ENCODE data around the gene PLD4. TPM values are rescaled to one million over a fixed set of nuclear protein-coding genes. Genes with fewer than 3 reads are reported as not detected.
"Not testable (repeated sequence)": the region's sequence is repeated elsewhere in the genome, so short reads cannot be mapped to it uniquely, and the experiment has no call there.

Gene PLD4
- total RNA-seq, 2 donors from 2014 or later: not detected

DNA sequence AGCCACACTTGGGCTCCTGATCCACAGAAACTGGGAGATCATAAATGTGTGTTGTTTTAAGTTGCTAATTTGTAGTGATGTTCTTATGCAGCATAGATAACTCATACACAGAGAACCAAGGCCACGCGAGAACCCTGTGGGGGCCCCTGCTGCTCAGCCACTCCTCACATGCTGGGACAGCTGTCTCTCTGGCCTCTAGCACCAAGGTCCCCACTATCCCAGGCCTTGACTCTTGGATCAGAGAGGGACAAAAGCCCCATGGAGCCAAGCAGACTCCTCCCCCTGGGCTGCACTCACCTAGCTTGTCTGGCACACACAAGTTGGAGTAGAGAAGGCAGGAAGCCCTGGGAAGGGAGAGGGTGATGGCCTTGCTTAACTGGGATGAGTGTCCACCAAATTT is 11.3 kb downstream of the PLD4 start:
- no peak overlapping the region for H3K27ac Mint-ChIP-seq
- no peak for ATAC-seq (replicated peaks)
- H3K9me3 Mint-ChIP-seq: no peaks in the 10 kb centered on the region

DNA sequence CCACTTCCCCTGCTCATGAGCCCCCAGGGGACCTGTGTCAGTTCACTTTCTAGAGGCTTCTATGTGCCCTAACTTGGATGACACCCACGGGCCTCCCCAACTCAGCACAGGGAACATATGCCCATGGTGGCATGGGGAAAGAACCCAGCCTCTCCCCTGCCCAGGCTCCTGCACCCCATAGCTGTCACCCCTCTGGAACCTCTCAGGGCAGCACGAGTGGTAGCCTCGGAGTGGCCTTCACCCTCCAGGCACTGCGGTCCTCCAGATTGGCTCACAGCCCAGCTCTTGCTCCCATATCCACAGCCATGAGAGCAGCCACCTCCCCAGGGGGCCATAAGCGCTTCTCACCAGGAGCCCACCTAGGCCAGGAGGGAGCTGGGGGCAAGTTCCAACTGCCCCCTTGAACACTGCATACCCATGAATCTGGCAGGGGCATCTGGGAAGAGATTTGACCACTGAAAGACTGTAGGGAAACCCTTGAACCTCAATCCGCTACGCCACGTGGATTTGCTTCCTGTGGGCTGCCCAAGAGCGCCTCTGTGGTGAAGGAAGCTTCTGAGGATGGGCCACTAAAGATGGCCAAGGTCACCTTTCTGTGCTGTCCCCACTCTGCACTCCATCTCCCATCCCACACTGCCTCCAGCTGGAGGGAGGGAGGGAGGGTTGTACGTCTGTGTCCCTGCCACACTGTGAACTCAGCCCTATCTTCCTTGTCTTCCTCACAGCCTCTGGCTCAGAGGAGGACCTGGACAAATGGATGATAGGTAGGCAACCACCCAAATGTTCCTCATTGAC is 11.9 kb downstream of the PLD4 start:
- no peak for ATAC-seq (replicated peaks)
- H3K4me3 Mint-ChIP-seq: no peak overlapping the region
- no peaks in the 10 kb centered on the region for H3K36me3 Mint-ChIP-seq (ENCODE audit: low read depth)
- no peaks in the 10 kb centered on the region for H3K9me3 Mint-ChIP-seq
- H3K27me3 Mint-ChIP-seq: peaks cover 8% of the 10 kb centered on the region
- no peak overlapping the region for H3K27ac Mint-ChIP-seq
- H3K4me1 Mint-ChIP-seq: no peaks in the 10 kb centered on the region

More for the DNA sequence above, 11.3 kb downstream of the PLD4 start:
- H3K4me1 Mint-ChIP-seq: no peaks in the 10 kb centered on the region
- H3K36me3 Mint-ChIP-seq (ENCODE audit: low read depth): no peaks in the 10 kb centered on the region
- peaks cover 7% of the 10 kb centered on the region for H3K27me3 Mint-ChIP-seq
- no peak overlapping the region for H3K4me3 Mint-ChIP-seq

DNA sequence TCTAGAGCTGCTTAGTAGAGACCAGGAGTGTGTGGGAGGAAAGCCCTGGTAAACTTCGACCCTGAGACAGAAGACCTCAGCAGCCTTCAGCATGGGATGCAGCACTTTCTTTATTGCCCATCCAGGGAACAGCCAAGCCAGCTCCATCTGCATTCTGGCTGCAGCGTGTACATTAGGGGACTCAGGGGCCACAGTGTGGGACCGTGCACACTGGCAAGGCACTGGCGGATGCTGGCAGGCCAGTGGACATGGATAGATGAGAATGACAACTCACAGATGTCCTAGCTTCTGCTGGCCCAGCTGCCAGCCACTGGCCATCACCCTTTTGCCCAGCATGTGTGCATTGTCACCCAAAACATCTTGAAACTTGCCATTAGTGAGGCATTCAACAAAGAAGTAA is 12.5 kb downstream of the PLD4 start:
- no peak overlapping the region for H3K27ac Mint-ChIP-seq
- peaks cover 8% of the 10 kb centered on the region for H3K27me3 Mint-ChIP-seq
- ATAC-seq (replicated peaks): no peak
- no peaks in the 10 kb centered on the region for H3K36me3 Mint-ChIP-seq (ENCODE audit: low read depth)
- no peak overlapping the region for H3K4me3 Mint-ChIP-seq
- no peaks in the 10 kb centered on the region for H3K4me1 Mint-ChIP-seq
- no peaks in the 10 kb centered on the region for H3K9me3 Mint-ChIP-seq

DNA sequence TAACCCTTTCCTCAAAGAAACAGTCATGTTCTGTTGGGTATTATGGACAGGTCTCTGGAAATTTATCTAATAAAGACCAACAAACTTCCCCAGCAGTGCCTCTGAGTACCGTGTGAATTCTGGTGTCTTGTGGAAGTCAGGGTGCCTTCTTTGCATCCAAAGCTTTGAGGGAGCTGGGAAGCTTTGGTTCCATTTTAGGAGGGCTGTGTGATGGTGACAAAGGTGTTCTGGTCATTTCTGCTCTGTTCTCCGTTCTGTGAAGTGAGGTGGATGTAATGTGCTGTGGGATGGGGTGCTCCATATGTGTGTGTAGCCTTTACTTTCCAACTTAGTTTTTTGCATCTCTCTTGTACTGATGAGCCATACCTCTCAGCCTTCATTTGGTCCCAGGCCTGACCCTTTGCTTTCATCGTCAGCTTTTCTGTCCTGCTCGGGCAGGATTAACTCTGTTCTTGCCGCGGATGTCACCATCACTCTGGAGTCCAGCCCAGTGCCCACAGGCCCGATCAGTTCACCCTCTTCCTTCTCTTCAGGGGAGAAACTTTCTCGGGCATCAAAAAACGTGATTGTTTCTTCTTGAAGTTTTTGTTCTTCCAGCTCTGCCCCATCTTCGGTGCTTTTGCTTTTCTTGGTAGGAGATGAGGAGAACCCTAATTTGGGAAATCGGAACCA is 13.2 kb downstream of the PLD4 start:
- ATAC-seq (replicated peaks): no peak
- Mint-ChIP-seq H3K27me3 (peaks cover 8% of the 10 kb centered on the region), H3K4me1 (no peaks in the 10 kb centered on the region), H3K4me3 (no peak overlapping the region), H3K27ac (no peak overlapping the region), H3K9me3 (no peaks in the 10 kb centered on the region), H3K36me3 (ENCODE audit: low read depth) (no peaks in the 10 kb centered on the region)

DNA sequence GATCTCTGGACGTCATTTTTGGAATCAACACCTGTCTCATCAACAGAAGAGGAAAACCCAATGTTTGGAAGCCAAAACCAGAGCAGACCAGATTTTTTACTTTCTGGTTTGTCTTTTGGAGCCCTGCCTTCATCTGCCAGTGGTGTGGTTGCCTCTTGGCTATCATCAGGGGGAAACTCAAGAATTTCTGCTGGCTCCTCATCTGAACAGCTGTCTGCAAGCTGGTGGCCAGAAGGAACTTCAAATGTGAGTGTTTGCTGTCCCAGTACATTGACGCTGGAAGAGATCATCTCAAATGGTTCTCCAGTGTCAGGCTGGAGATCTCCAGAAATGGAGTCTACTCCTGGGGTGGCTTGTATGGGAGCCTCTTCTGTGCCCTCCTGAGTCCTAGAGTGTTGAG is 13.8 kb downstream of the PLD4 start:
- Mint-ChIP-seq H3K4me3 (no peak overlapping the region), H3K4me1 (no peaks in the 10 kb centered on the region), H3K27me3 (peaks cover 8% of the 10 kb centered on the region), H3K27ac (no peak overlapping the region), H3K36me3 (ENCODE audit: low read depth) (no peaks in the 10 kb centered on the region), H3K9me3 (no peaks in the 10 kb centered on the region)
- no peak for ATAC-seq (replicated peaks)

DNA sequence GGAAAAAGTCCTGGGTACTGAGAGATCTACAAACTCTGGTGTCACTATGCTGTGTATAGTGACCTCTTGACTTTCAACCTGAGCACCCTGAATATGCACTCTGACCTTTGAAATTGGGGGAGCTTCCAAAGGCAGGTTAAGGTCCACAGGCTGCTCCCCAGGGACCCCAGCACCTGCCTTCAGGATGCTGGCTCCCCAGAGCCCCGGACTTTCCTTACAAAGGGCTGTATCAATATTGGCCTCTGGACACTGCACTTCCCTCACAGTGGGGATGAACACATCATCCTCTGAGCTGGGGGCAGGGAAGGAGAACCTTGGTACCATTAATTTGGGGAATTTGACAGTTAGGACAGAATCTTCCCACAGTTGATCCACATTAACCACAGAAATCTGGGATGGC is 14.3 kb downstream of the PLD4 start:
- H3K27me3 Mint-ChIP-seq: peaks cover 8% of the 10 kb centered on the region
- H3K9me3 Mint-ChIP-seq: no peaks in the 10 kb centered on the region
- no peaks in the 10 kb centered on the region for H3K36me3 Mint-ChIP-seq (ENCODE audit: low read depth)
- H3K27ac Mint-ChIP-seq: no peak overlapping the region
- no peaks in the 10 kb centered on the region for H3K4me1 Mint-ChIP-seq
- H3K4me3 Mint-ChIP-seq: no peak overlapping the region
- ATAC-seq (replicated peaks): no peak

DNA sequence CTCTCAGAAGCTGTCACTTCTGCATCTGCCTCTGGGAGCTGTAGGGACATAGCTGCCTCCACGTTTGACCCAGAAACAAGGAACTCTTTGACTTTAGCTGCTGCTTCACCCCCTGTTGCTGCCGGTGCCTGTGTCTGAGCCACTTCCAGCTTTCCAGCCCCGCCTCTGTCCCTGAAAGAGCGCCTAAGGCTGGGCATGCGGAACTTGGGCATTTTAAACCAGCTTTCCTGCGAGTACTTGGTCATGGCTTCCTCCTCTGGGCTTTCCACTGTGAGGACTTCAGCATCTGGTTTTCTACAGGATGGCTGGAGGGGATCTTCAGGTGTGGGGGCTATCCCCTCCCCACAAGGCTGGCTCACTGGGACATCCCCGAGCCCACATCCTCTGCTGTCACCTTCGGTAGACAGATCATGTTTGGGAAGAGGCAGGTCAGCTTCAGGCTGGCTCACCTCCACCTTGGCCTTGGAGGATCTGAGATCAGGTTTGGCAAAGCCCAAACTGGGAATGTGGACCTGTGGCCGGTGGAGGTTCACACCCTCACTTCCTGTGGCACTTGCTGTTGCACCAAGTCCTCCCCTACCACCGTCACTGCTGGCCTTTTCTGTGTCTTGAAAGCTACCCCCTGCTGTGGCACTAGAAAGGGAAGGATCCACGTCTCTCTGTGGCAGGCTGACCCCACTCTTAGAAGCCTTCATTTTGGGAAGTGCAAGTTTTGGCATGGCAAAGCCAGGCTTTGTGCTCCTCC is 15.2 kb downstream of the PLD4 start:
- ATAC-seq (replicated peaks): no peak
- no peaks in the 10 kb centered on the region for H3K4me1 Mint-ChIP-seq
- no peaks in the 10 kb centered on the region for H3K36me3 Mint-ChIP-seq (ENCODE audit: low read depth)
- peaks cover 4% of the 10 kb centered on the region for H3K27me3 Mint-ChIP-seq
- no peaks in the 10 kb centered on the region for H3K9me3 Mint-ChIP-seq
- H3K27ac Mint-ChIP-seq: no peak overlapping the region
- no peak overlapping the region for H3K4me3 Mint-ChIP-seq

DNA sequence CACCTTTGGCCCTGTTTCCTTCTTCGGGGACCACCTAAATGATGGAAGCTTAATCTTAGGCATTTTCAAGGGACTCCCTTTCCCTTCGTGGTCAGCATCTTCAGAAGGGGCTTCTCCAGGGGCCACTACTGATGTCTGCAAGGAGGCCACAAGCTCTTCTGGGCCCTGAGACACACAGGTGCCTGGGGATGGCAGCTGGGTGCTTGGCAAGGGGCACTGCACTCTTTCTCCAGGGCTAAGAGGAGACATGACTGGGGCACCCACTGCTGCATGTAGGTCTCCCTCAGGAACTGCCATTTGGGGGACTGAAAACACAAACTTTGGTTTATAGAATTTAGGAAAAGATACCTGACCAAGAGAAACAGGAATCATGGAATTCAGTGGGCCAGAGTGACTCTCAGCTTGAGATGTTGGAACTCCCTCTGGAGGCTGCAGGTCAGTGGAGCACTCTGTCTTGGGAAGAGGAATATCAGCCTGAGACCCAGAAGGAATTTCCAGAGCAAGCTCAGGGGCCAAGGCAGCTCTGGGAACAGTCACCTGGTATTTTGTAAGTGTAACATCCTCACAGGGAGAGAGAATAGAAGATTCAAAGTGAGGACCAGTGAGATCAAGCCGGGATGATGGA is 16.0 kb downstream of the PLD4 start:
- no peaks in the 10 kb centered on the region for H3K4me1 Mint-ChIP-seq
- peaks cover 4% of the 10 kb centered on the region for H3K27me3 Mint-ChIP-seq
- H3K4me3 Mint-ChIP-seq: no peak overlapping the region
- no peak overlapping the region for H3K27ac Mint-ChIP-seq
- H3K36me3 Mint-ChIP-seq (ENCODE audit: low read depth): no peaks in the 10 kb centered on the region
- no peak for ATAC-seq (replicated peaks)
- H3K9me3 Mint-ChIP-seq: no peaks in the 10 kb centered on the region

DNA sequence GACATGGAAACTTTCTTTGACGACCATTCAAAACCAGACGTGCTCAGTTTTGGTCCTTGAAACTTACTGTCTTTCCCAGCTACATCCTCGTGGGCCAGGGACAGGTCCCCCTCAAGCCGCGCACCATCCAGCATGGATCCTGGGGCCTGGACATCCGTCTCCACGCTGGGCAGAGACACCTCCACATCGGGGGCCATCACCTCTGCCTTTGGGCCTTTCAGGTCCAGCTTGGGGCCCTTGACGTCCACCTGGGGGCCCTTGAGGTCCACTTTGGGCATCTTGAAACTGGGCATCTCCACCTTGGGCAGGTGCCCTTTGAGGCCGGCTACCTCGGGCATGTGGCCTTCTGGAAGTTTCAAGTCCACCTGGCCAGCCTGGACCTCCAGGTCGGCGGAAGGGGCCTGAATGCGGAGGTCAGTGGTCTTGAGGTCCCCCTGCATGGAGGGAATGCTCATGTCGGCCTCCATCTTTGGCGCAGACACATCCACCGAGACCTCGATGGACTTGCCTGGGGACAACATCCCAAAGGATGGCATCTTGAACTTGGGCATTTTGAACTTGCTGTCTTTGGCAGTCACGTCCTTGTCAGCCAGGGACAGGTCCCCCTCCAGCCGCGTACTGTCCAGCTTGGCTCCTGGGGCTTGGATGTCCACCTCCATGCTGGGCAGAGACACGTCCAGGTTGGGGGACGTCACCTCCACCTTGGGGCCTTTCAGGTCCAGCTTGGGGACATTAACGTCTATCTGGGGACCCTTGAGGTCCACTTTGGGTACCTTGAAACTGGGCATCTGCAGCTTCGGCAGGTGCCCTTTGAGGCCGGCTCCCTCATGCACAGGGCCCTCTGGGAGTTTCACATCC is 17.1 kb downstream of the PLD4 start:
- Mint-ChIP-seq H3K9me3 (no peaks in the 10 kb centered on the region), H3K36me3 (ENCODE audit: low read depth) (no peaks in the 10 kb centered on the region), H3K27me3 (peaks cover 4% of the 10 kb centered on the region), H3K4me1 (no peaks in the 10 kb centered on the region), H3K4me3 (no peak overlapping the region), H3K27ac (no peak overlapping the region)
- ATAC-seq (replicated peaks): no peak

DNA sequence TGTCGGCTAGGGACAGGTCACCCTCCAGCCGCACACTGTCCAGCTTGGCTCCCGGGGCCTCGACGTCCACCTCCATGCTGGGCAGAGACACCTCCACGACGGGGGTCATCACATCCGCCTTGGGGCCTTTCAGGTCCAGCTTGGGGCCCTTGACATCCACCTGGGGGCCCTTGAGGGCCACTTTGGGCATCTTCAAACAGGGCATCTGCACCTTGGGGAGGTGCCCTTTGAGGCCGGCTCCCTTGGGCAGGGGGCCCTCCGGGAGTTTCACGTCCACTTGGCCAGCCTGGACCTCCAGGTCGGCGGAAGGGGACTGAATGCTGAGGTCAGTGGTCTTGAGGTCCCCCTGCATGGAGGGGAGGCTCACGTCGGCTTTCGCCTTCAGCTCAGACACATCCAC is 17.9 kb downstream of the PLD4 start:
- H3K27me3 Mint-ChIP-seq: peaks cover 4% of the 10 kb centered on the region
- H3K9me3 Mint-ChIP-seq: no peaks in the 10 kb centered on the region
- no peaks in the 10 kb centered on the region for H3K36me3 Mint-ChIP-seq (ENCODE audit: low read depth)
- ATAC-seq (replicated peaks): no peak
- H3K4me3 Mint-ChIP-seq: no peak overlapping the region
- H3K27ac Mint-ChIP-seq: no peak overlapping the region
- H3K4me1 Mint-ChIP-seq: no peaks in the 10 kb centered on the region

DNA sequence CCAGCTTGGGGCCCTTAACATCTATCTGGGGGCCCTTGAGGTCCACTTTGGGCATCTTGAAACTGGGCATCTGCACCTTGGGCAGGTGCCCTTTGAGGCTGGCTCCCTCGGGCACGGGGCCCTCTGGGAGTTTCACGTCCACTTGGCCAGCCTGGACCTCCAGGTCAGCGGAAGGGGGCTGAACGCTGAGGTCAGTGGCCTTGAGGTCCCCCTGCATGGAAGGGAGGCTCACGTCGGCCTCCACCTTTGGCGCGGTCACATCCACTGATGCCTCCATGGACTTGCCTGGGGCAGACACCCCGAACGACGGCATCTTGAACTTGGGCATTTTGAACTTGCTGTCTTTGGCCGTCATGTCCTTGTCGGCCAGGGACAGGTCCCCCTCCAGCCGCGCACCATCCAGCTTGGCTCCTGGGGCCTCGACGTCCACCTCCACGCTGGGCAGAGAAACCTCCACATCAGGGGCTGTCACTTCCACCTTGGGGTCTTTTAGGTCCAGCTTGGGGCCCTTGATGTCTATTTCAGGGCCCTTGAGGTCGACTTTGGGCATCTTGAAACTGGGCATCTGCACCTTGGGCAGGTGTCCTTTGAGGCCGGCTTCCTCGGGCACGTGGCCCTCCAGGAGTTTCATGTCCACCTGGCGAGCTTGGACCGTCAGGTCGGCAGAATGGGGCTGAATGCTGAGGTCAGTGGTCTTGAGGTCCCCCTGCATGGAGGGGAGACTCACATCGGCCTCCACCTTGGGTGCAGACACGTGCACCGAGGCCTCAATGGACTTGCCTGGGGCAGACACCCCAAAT is 18.7 kb downstream of the PLD4 start:
- H3K27ac Mint-ChIP-seq; H3K9me3 Mint-ChIP-seq; H3K36me3 Mint-ChIP-seq (ENCODE audit: low read depth); H3K4me3 Mint-ChIP-seq; H3K27me3 Mint-ChIP-seq; H3K4me1 Mint-ChIP-seq; ATAC-seq (replicated peaks): not testable (repeated sequence)

DNA sequence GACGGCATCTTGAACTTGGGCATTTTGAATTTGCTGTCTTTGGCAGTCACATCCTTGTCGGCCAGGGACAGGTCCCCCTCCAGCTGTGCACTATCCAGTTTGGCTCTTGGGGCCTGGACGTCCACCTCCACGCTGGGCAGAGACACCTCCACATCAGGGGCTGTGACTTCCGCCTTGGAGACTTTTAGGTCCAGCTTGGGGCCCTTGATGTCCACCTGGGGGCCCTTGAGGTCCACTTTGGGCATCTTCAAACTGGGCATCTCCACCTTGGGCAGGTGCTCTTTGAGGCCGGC is 19.3 kb downstream of the PLD4 start:
- H3K9me3 Mint-ChIP-seq; H3K27ac Mint-ChIP-seq; H3K36me3 Mint-ChIP-seq (ENCODE audit: low read depth); ATAC-seq (replicated peaks); H3K27me3 Mint-ChIP-seq; H3K4me1 Mint-ChIP-seq; H3K4me3 Mint-ChIP-seq: not testable (repeated sequence)

DNA sequence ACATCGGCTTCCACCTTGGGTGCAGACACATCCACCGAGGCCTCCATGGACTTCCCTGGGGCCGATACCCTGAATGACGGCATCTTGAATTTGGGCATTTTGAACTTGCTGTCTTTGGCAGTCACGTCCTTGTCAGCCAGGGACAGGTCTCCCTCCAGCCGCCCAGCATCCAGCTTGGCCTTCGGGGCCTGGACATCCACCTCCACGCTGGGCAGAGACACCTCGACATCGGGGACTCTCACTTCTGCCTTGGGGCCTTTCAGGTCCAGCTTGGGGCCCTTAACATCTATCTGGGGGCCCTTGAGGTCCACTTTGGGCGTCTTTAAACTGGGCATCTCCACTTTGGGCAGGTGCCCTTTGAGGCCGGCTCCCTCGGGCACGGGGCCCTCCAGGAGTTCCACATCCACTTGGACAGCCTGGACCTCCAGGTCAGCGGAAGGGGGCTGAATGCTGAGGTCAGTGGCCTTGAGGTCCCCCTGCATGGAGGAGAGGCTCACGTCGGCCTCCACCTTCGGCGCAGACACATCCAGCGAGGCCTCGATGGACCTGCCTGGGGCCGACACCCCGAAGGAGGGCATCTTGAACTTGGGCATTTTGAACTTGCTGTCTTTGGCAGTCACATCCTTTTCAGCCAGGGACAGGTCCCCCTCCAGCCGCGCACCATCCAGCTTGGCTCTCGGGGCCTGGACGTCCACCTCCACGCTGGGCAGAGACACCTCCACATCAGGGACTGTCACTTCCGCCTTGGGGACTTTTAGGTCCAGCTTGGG is 19.9 kb downstream of the PLD4 start:
- not testable (repeated sequence) for H3K36me3 Mint-ChIP-seq (ENCODE audit: low read depth); H3K4me3 Mint-ChIP-seq; ATAC-seq (replicated peaks); H3K9me3 Mint-ChIP-seq; H3K27me3 Mint-ChIP-seq; H3K4me1 Mint-ChIP-seq; H3K27ac Mint-ChIP-seq

Measured in activated T-helper 17 cell treated with anti-CD3 and anti-CD28 coated beads, Interleukin-2, amount 50 U/mL, for 72 hours (primary cell).